ENCODE results near the gene CTTNBP2. TPM values are rescaled to one million over a fixed set of nuclear protein-coding genes. Genes with fewer than 3 reads are reported as not detected.

CTTNBP2 gene
- total and polyA plus RNA-seq, 10 of the 15 experiments (the other 5 are each of a cell fraction or from before 2014, with no cell fraction given), result 0.04 to 0.43 TPM; not detected in 8

DNA sequence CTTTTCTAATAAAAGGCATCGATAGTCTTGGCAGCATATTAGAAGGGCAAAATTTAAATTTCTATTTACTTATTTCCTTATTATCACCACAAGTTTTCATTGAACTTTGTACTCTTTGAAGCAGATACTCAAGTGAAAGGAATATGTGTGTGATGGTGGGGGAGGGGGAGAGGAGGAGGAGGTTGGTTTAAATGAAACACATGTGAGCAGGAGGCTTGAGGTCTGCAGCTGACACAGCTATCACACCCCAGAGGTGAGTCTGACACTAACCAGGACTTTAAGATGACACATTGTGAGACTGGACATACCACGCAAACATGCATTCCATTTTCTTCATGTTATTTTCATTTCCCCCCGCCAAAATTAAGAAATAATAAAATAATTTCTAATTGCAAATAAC, 63.3 kb downstream of the CTTNBP2 start:
- Histone ChIP-seq H3K36me3 (ENCODE audit: control insufficient read depth in 2 of 2, insufficient read depth in 2 of 2, low read length in 1 of 2) (no peaks in the 10 kb centered on the region), H3K9ac (ENCODE audit: control insufficient read depth, insufficient read depth, low read length) (no peak overlapping the region), H3K27ac (ENCODE audit: control insufficient read depth, insufficient read depth) (no peak overlapping the region), H4K20me1 (ENCODE audit: control insufficient read depth, insufficient read depth) (no peaks in the 10 kb centered on the region), H3K9me3 (replicated peaks; ENCODE audit: control insufficient read depth, insufficient read depth, low read length) (no peaks in the 10 kb centered on the region), H3K4me1 (ENCODE audit: control insufficient read depth, insufficient read depth, low read length) (no peaks in the 10 kb centered on the region), H3K4me2 (ENCODE audit: control insufficient read depth, insufficient read depth) (no peak overlapping the region), H2AFZ (ENCODE audit: control insufficient read depth, low read depth, low read length) (no peak overlapping the region), H3K27me3 (replicated peaks in 1 of 2; ENCODE audit: control insufficient read depth in 2 of 2, insufficient read depth in 2 of 2, low read length in 1 of 2) (no peaks in the 10 kb centered on the region), H3K79me2 (ENCODE audit: control insufficient read depth, insufficient read depth, low read length) (no peaks in the 10 kb centered on the region), H3K4me3 (no peak overlapping the region)
- 9% methylated on average over 3 of the region's 3 CpGs for WGBS (ENCODE audit: insufficient coverage, insufficient replicate concordance, low lambda C conversion rate, missing lambda C conversion rate)
- POLR2A ChIA-PET, result no interaction called here
- BruUV-seq (replicated peaks), result no TSS peak
- CTCF ChIA-PET, result interaction anchor here (0.7 kb wide), 1 partner anchor 63 kb away, joined by 3 read pairs; no protein-coding TSS in a partner anchor
- SMC1A ChIA-PET (ENCODE audit: uncharacterized antibody, unreplicated experiment), result interaction anchor here (2.0 kb wide), 1 partner anchor 8 kb away, joined by 4 read pairs; no protein-coding TSS in a partner anchor
- ATAC-seq (peak; percentile 87), DNase-seq (ENCODE audit: low read depth, low spot score) (no peak), FAIRE-seq (no peak)
- in situ Hi-C loops (cut with MboI) (no loop called here), intact Hi-C loops (cut with micrococcal nuclease; ENCODE audit: unreplicated experiment) (no loop called here)
- RAD21 ChIA-PET (ENCODE audit: unreplicated experiment), result no interaction called here
- TF ChIP-seq IKZF2 (IDR thresholded peaks at IDR 0.05) (peak in 1 of 2 experiments; percentile 15; a peak in 1 of 4 replicates), RBBP5 (conservative IDR thresholded peaks at IDR 0.05) (no peak), RB1 (IDR thresholded peaks at IDR 0.05; ENCODE audit: borderline replicate concordance) (no peak), BMI1 (IDR thresholded peaks at IDR 0.05; ENCODE audit: borderline replicate concordance) (0 out of 2 replicates have a peak, but pooled peaks have one; percentile 23), DPF2 (IDR thresholded peaks at IDR 0.05) (0 out of 2 replicates have a peak, but pooled peaks have one; percentile 31), BHLHE40 (IDR thresholded peaks at IDR 0.05; ENCODE audit: borderline replicate concordance in 1 of 2, low read depth in 2 of 2, low read length in 1 of 2) (peak; percentile 51 to 70; a peak in 2 of 4 replicates), CBX5 (IDR thresholded peaks at IDR 0.05; ENCODE audit: low read depth) (no peak), ZNF622 (IDR thresholded peaks at IDR 0.05) (no peak), EP300 (IDR thresholded peaks at IDR 0.05; ENCODE audit: borderline replicate concordance in 1 of 2, control insufficient read depth in 1 of 2, low read depth in 2 of 2, low read length in 2 of 2) (peak in 1 of 2 experiments; percentile 47; a peak in 1 of 4 replicates), NR2F1 (conservative IDR thresholded peaks at IDR 0.05) (0 out of 2 replicates have a peak, but pooled peaks have one; percentile 10), SUZ12 (IDR thresholded peaks at IDR 0.05; ENCODE audit: unreplicated experiment) (no peak), SREBF1 (IDR thresholded peaks at IDR 0.05; ENCODE audit: low read length) (no peak), MTA2 (IDR thresholded peaks at IDR 0.05; ENCODE audit: low read depth) (peak; percentile 47; the same call in 1 of the 2 replicates), HDAC6 (IDR thresholded peaks at IDR 0.05; ENCODE audit: unreplicated experiment) (no peak), IKZF1 (conservative IDR thresholded peaks at IDR 0.05) (0 out of 2 replicates have a peak, but pooled peaks have one; percentile 12), HCFC1 (IDR thresholded peaks at IDR 0.05; ENCODE audit: low read length) (no peak), BCL11A (IDR thresholded peaks at IDR 0.05; ENCODE audit: low read depth, low read length) (0 out of 2 replicates have a peak, but pooled peaks have one; percentile 22)
- TF ChIP-seq, protein P1, sequence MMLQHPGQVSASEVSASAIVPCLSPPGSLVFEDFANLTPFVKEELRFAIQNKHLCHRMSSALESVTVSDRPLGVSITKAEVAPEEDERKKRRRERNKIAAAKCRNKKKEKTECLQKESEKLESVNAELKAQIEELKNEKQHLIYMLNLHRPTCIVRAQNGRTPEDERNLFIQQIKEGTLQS (IDR thresholded peaks at IDR 0.05; ENCODE audit: borderline replicate concordance, extremely low read depth, low read depth, low read length), result no peak
- TF ChIP-seq, protein P2, sequence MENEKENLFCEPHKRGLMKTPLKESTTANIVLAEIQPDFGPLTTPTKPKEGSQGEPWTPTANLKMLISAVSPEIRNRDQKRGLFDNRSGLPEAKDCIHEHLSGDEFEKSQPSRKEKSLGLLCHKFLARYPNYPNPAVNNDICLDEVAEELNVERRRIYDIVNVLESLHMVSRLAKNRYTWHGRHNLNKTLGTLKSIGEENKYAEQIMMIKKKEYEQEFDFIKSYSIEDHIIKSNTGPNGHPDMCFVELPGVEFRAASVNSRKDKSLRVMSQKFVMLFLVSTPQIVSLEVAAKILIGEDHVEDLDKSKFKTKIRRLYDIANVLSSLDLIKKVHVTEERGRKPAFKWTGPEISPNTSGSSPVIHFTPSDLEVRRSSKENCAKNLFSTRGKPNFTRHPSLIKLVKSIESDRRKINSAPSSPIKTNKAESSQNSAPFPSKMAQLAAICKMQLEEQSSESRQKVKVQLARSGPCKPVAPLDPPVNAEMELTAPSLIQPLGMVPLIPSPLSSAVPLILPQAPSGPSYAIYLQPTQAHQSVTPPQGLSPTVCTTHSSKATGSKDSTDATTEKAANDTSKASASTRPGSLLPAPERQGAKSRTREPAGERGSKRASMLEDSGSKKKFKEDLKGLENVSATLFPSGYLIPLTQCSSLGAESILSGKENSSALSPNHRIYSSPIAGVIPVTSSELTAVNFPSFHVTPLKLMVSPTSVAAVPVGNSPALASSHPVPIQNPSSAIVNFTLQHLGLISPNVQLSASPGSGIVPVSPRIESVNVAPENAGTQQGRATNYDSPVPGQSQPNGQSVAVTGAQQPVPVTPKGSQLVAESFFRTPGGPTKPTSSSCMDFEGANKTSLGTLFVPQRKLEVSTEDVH (IDR thresholded peaks at IDR 0.05; ENCODE audit: low read depth, partially characterized antibody), result no peak
- TF ChIP-seq, protein P3, sequence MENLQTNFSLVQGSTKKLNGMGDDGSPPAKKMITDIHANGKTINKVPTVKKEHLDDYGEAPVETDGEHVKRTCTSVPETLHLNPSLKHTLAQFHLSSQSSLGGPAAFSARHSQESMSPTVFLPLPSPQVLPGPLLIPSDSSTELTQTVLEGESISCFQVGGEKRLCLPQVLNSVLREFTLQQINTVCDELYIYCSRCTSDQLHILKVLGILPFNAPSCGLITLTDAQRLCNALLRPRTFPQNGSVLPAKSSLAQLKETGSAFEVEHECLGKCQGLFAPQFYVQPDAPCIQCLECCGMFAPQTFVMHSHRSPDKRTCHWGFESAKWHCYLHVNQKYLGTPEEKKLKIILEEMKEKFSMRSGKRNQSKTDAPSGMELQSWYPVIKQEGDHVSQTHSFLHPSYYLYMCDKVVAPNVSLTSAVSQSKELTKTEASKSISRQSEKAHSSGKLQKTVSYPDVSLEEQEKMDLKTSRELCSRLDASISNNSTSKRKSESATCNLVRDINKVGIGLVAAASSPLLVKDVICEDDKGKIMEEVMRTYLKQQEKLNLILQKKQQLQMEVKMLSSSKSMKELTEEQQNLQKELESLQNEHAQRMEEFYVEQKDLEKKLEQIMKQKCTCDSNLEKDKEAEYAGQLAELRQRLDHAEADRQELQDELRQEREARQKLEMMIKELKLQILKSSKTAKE (IDR thresholded peaks at IDR 0.05; ENCODE audit: low read depth, poor library complexity, severe bottlenecking), result no peak
